HG02970 (cell line): ENCODE data around the gene NRBP1.

ENCODE experiments used
- ATAC-seq: cut with Tn5 transposase; IDR thresholded peaks from one replicate; pipeline ENCODE4 v1.9.1; 2021; ENCODE audit warnings: mild to moderate bottlenecking, moderate library complexity, moderate number of reproducible peaks; ENCODE audit not compliant: unreplicated experiment, low FRiP score

NRBP1 gene

GRCh38 chr2:27489498-27490397 is 61.3 kb downstream of the NRBP1 start, which contains the start of gene IFT172:
Gene IFT172, minus strand, starts transcription at chr2:27489743. Its CDS starts 90 bp downstream, at chr2:27489653.
- ATAC-seq = peak; percentile 94
